Erythroblast (primary cell): ENCODE results near the gene FER1L5.

ENCODE experiments used
- GATA1 ChIP-seq: IDR thresholded peaks from 2 replicates; pipeline ENCODE4 v1.6.1; 2011; ENCODE audit warnings: low read depth, mild to moderate bottlenecking, control low read depth, low read length, moderate library complexity
- POLR2A ChIP-seq: IDR thresholded peaks from 2 replicates; pipeline ENCODE4 v1.6.1; 2011; ENCODE audit warnings: mild to moderate bottlenecking, low read length

- TF ChIP-seq POLR2A, result no peak
- no peak for TF ChIP-seq GATA1
Measured at GRCh38 chr2:96656540-96656939, 14.0 kb downstream of the FER1L5 start.
